ENCODE data around the gene FLNB.

GRCh38 chr3:58176185-58176530 lies 167.9 kb downstream of the FLNB start:
- TF ChIP-seq, protein P1, sequence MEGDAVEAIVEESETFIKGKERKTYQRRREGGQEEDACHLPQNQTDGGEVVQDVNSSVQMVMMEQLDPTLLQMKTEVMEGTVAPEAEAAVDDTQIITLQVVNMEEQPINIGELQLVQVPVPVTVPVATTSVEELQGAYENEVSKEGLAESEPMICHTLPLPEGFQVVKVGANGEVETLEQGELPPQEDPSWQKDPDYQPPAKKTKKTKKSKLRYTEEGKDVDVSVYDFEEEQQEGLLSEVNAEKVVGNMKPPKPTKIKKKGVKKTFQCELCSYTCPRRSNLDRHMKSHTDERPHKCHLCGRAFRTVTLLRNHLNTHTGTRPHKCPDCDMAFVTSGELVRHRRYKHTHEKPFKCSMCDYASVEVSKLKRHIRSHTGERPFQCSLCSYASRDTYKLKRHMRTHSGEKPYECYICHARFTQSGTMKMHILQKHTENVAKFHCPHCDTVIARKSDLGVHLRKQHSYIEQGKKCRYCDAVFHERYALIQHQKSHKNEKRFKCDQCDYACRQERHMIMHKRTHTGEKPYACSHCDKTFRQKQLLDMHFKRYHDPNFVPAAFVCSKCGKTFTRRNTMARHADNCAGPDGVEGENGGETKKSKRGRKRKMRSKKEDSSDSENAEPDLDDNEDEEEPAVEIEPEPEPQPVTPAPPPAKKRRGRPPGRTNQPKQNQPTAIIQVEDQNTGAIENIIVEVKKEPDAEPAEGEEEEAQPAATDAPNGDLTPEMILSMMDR (IDR thresholded peaks at IDR 0.05), result no peak
- TF ChIP-seq EP300 (IDR thresholded peaks at IDR 0.05; ENCODE audit: low read depth), result no peak
- no peak for TF ChIP-seq POLR2A (IDR thresholded peaks at IDR 0.05)
- no peak for TF ChIP-seq POLR2AphosphoS5 (IDR thresholded peaks at IDR 0.05)
